ENCODE measurements around the gene ERG.

ERG gene

DNA sequence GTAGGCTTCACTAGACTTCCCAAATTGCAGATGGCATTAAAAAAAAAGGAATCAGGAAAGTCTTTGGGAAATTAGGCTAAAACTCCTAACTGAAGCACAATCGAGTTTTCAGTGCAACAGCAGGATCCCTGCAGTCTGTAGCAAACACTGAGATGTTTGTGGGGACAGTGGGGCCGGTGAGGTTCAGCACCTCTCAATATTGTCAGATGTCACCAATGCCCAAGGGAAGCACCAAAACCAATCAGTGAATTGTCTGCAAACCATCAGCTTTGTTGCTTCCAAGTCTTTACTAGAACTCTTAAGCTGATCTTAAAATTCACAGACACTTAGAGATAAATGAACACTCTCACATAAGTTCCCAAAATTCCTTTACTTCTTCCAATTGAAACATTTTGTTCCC, 2.6 kb downstream of the ERG start:
- no peak for DNase-seq

DNA sequence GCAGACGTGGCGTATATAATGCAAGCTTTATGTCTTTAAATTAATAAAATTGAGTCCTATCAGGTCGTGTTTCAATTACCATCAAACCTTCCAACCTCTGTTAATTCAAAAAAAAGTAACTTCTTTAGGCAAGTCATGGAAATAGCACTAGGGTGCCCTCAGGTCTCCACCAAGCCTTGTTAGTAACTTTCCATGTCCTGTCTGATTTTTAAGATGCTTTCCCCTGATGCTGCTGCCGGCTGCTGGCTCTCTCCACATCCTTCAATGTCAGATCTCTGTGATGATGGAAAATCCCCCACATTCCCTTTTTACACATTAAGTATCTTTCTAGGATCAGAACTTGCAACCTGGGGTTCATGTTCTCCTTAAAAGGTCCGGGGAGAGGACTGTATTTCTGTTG, 3.0 kb downstream of the ERG start:
- no peak for DNase-seq

DNA sequence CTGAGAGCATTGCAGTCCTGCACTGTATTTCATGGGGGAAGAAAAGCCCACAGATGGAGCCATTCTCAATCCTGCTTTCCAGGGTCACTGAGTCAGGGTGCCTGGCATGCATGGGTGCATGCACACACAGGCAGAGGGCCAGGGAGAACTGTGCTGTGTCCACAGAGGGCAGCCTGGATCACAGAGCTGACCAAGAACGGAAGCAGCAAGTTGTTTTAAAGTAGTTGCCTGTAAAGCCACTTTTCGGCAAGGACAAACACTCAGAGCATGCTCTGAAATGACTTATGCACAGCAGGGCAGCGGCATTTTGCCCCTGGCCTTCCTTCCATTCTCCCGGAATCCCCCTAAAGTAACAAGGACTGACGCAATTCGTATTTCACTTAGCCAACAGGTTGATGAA, 3.6 kb downstream of the ERG start:
- DNase-seq, result no peak

DNA sequence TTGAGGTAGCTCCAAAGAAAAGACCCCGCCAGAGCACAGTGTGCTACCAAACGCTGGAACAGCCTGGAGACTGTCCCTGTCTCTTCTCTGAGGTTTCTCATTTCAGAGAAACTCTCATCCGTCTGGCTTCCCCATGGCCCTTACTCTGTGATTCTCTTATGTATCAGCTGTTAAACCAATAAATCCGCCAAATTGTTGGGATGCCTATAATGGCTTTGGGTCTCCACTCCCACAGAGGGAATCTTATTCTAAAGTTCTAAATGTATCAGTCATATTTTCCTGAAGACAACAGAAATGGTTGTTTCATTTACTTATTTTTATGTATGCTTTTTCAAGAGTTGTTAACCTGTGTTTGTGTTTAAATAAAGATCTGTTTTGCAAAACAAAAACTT, 4.0 kb downstream of the ERG start:
- no peak for DNase-seq

DNA sequence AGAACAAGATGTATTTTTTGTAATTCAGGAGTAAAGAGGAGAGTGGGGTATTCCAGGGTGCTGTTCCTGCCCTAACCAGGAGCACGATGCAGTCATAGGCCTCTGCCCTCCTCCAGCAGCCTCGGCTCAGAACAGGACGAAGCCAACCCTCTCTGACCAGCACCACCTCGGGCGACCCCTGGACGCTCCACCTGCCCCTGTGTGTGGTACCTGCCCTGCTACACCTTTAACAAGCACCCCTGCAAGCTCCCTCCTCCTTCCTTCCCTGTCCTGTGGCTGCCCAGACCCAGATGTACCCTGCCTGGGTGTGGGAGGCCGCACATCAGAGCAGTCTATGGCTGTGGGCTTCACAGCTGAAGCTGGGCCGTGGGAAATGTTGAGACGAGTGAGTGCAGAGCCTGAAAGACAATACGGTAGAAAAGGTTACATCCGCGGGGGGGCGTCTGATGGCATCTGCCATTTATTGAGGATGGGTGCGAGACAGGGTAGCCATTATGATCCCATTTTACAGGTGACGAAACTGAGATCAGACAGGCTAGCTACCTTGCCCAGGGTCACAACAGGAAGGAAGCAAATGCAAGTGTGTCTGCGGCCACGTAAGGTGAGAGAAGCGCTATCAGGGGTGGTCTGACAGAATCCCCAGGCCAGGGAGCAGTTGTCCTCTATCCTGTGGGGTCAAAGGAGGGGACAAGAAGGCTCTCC, 4.6 kb downstream of the ERG start:
- no peak for DNase-seq

DNA sequence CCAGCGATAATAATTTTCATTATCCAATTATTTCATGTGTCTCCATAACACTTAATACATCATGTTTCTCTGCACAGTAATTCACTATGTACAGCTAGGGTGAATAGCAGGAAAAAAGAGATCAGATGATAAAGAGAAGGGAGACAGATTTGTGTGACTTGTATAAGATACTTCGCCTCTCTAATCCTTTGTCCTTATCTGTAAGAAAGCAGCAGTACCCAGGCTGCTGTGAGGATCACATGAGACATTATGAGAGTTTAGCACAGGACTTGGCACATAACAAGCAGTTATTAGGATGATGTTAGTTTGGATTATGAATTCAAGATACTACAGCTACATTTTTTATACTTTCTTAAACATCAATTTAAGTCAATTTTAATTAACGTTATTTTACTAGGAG, 6.3 kb downstream of the ERG start:
- DNase-seq, result peak; percentile 26

DNA sequence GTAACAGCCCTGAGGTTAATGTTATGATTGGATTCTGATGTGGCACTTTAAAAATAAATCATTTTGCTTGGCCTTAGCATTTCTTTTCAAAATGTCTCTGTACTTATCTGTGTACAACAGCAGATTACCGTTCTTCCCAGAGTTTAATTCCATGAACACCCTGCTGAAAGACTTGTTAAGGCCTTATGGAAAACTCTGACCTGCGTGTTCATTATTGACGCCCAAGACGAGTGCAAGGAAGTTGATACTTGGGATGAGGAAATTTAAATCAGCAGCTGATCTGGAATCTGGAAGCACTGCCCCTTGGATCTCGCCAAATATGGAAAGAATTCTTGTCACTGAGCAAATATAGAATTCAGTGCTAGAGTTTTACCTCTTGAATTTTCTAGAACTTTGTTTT, 6.7 kb downstream of the ERG start:
- no peak for DNase-seq

DNA sequence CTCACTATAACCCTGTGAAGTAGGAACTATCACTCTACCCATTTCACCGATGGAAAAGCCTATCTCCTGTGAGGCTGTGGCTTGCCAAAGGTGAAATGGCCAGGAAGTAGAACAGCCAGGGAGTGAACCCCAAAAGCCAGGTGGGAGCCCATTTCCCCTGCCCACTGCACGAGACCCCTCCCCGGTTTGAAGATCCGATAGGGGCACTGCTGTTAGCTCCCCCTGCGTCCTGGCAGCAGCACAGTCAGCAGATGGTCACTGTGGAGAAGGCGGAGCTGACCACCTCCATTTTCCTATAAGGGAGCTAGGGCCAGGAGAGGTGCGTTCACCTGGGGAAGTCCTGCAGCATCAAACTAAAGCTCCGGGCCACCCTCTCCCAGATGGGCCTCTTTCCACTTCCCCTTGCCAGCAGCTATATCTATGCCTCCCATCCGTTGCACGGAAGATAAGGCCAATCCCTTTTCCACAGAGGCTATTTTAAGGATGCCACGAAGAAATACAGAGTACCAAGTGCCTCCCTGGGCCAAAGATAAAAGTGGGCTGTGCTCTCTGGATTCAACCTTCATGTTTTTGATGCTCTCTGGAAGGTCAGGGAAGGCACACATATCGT, 7.8 kb downstream of the ERG start:
- no peak for DNase-seq

DNA sequence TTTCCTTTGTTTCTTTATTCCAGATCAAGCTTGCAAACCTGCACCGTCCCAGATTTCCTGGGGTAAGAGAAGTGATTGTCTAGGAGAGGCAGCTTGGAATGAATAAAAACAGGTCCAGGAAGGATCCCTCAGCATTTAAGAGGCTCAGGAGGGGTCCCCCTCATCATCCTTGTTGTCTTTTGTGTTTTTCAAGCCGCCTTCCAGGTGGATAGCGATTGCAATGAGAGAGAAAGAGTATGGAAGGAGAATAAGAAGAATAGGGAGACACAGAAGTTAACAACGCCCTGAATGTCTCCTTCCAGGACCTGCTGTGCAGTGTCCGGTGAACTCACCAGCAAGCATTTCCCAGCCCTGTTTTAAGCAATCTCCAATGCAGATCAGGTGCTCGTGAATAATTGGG, 8.5 kb downstream of the ERG start:
- no peak for DNase-seq

DNA sequence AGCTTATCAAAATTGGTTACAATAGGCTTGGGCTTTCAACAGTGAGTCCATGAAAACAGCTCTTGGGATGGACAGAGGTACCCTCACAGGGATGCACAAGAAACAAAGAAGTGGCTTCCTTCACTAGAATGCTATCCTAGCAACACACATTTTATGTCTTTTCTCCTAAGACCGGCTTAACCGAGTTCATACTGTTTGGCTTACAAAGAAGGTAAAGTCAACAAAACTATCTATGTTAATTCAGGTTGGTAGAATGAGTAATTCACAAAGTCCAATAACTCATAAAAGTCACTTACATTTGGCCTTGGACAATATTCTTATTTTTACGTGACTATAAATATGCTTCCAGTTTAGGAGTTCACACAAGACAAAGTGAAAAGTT, 9.0 kb downstream of the ERG start:
- no peak for DNase-seq

DNA sequence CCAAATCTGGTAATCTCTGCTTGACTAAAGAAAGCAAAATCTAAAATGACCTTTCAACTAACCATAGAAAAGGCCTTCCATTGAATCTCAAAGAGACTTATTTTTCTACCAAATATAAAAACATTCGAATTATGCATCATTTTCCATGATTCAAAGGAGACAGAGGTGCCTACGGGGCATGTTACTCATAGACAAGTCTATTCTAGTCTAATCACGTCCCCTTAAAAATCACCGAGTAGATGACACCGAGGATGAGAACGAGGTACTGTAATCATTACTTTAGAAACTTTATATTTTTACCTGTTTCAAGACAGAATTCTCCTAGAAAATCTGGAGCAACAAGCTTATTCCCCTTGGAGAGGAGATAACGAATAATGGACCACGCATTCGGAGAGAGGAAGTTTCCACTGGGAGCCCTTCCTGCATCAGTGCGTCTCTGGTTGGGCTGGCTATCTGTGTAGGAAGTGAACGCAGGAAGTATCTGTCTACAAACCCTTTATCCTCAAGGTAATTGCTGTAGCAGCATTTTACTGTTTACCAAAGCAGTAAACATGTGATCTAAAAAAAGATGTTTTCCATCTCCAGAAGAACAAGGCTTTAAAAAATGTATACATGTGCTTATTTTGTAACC, 9.5 kb downstream of the ERG start:
- no peak for DNase-seq

DNA sequence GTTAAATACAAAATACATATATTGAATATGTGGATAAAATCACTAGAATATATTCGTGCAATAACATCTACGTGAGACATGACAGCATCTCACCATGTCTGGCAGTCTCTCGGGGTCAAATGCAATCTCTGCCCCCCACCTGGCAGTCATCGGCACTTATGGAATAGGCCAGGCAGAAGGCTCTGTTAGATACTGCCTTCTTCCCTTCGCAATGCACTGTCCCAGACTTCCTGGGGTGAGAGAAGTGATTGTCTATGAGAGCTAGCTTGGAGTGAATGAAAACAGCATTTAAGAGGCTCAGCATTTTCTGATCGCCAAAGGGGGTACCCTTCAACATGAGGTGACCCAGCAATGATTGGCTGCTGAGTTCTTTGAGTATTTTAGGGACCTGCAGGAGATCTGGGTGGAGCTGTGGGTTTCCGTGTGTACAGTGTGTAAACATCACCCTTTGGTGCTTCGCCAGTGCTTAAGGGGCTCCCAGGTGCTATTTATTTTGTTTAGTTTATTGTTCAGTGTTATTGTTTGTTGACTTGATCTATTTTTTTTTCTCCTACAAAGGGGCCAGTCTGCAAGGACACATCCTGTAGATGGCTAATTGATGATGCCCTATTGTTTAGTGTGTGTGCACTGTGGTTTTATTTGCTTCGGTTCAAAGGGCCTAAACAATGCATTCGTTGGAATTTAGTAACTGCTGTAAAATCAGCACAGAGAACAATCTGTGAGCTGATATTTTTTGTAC, 10.2 kb downstream of the ERG start:
- no peak for DNase-seq

DNA sequence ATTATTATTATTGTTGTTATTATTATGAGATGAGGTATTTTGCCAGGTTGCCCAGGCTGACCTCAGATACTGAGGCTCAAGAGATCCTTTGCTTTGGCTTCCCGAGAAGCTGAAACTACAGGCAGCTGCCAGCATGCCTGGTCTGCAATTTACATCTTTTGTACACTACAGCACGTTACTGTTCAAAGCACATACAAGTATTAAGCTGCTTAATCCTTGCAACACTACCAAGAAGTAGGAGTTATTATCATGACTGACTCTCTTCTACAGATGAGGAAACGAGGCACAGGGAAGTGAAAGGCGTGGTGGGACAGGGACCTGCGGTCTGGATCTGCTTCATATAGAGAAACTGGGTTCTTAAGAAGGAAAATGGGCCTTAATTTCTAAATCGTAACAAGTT, 11.6 kb downstream of the ERG start:
- DNase-seq, result peak; percentile 35

DNA sequence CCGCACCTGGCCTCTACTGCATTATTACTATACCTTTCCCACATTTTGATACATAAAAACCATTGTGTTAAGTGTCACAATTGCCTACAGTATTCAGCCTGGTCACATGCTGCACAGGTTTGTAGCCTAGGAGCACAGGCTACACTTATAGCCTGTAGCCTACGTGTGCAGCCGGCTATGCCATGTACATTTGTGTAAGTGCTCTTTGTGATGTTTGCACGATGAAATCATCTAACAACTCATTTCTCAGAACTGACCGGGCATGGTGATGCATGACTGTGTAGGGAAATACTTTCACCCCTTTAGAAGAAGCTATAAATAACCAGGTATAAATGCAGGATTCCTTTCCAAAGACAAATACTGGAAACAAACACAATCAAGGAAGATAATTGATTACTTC, 12.1 kb downstream of the ERG start:
- DNase-seq, result no peak

DNA sequence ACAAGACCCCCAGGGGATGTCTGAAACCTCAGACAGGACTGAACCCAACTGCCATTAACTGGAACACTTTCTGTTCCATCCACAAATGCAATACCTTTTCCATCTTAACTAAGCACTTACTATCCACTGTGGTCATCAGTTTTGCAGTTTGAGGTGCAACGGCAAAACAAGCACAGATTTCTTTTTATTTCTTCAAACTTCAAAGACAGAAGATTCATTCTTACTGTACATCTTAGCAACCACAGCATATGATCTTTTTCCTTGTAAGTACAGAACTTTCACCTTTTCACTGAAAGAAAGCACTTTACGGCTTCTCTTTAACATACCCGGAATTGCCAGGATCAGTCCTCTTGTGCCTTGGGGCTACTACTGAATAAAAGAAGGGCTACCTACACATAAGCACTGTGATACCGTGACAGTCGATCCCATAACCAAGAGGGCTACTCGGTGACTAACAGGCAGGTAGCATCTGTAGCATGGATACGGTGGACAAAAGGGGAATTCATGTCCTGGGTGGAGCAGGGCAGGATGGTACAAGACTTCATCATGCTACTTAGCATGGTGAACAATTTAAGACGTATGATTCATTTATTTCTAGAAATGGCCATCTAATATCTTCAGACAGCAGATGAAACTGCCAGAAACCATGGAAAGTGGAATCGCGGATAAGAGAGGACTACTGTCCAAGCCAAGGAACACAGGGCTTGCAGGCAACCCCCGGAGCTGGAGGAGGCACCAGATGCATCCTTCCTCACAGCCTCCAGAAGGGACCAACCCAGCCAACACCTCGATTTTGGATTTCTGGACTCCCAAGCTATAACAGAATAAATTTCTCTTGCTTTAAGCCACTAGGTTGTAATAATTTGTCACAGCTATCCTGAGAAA, 18.4 kb downstream of the ERG start:
- no peak for DNase-seq

DNA sequence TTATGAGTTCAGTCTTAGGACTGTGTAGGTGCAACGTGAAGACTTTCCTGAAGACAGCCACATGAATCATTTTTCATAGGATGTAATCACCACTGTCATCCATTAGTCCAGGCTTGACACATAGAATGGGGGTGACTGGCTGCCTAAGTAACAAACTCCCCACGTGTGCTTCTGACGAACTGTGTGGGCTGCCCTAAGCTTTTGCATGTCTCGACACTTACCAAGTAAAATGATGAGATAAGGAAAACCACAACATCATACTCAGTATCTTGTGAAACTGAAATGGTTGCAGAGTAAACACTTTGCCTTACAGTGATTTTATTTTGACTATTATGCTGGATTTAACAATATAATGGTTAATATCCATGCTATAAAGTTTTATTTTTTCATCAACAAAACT, 19.5 kb downstream of the ERG start:
- no peak for DNase-seq

DNA sequence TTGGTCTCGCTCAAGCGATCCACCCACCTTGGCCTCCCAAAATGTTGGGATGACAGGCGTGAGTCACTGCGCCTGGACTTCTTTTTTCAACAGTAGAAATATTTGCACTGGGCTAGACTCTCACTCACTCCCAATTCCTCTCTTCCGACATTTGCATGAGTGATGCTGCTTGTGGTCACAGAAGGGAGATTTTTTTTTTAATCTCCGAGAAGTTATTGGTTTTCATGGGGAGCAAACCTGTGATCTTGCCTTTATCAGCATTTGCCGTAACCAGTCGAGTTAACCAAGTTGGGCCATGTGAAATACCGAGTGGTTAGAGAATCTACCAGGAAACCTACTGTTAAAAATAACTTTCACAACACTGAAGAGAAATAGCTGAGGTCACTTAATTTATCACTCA, 21.1 kb downstream of the ERG start:
- DNase-seq, result no peak

DNA sequence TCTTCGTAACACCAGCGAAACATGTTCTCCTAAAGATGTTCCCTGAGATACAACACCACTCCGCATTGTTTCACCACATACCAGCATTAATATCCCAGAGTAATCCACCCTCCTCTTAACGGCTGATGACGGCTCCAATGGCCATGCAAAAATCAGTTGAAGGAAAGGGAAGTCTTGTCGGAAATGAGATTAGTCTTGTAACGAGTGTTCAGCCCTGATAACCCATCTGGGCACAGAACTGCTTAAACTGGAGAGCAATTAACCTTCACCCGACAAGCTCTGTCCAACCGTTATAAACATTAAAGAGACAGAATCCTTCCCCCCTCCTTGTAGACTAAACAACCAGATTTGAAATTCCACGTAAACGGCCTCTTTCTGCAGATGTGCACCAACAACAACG, 21.9 kb downstream of the ERG start:
- peak; percentile 93 for DNase-seq

DNA sequence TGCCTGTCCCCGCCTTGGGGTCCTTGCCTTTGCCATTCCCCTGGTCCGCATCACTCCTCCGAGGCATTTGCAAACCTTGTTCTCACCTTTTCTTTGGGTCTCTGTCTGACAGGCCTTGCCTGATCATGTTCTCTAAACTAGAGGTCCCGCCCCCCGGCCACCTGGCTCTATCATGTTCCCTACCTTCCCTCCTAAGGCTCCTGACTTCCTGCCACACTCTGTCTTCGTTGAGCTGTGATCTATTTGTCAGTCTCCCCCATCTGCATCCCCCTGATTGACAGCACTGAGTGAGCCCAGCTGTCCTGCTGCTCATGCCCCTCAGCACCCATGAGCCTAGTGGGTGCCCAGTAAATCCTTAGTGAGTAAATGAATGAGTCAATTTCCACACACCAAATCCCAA, 22.8 kb downstream of the ERG start:
- peak; percentile 93 for DNase-seq

DNA sequence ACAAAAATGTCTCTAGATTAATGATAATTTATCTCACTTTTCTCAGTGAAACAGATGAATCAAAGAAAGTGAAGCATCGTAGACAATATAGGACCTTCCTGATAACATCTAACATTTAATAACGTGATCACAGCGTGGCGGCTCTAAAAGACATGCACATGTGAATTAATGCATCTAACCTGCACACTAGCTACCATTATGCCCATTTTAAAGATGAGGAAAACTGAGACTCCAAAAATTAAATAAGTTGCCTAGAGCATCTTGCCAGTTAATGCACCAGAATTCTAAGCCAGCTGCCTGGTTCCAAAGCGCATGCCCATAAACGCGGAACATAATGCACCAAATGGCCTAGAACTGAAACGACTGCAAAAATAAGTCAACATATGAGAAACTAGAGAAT, 23.5 kb downstream of the ERG start:
- no peak for DNase-seq

DNA sequence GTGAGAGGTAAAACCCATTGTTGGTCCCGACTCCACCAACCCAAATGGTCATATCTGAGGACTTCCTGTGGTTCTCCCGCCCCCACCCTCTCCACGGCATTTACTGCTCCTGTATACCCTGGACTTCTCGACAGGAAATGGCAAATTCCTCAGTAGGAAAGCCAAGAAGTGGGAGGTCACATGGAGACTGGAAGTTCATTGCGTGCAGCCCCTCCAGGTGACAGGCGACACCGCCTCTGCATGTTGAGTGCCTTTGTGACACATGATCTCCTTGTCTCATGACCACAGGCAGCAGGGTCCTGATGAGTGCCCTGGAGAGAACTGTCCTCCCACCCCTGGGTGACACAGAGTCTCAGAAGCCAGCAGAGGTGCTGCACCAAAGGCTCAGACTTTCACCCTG, 24.2 kb downstream of the ERG start:
- DNase-seq, result no peak

DNA sequence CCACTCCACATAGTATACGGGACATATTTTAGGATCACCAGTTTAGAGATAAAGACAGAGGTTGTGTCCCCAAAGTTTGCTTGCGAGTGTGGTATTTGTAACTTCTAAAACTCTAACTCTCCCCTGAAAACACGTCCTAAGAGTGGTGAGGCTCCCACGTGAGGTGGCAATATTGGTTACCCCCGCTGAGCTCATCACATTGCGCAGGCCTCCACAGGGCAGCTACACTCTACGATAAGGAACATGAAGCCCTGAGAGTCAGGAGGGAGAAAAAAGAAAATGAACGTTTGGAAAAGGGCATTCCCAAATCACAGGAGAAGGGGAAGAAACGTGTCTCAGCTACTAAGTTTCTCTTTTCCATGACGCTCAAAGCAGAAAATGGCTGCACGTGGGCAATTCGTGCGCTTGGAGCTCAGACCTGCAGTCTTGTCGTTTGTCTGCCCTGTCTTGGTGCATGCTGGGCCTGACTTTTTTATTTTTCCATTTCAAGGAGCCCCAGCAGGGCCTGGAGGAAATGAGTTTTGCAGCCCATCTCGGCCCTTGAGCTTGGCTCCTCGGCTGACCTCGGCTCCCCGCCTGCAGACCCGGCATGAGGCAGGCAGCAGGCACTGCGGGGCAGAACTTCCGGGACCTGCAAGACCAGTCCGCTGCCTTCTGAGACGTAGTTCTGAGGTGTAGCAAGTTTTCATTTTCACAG, 25.7 kb downstream of the ERG start:
- no peak for DNase-seq
